ENCODE measurements around the gene ZNF219.
A peak's percentile ranks its signal among the peaks of the same experiment; 100 is the strongest.

ZNF219 gene

DNA sequence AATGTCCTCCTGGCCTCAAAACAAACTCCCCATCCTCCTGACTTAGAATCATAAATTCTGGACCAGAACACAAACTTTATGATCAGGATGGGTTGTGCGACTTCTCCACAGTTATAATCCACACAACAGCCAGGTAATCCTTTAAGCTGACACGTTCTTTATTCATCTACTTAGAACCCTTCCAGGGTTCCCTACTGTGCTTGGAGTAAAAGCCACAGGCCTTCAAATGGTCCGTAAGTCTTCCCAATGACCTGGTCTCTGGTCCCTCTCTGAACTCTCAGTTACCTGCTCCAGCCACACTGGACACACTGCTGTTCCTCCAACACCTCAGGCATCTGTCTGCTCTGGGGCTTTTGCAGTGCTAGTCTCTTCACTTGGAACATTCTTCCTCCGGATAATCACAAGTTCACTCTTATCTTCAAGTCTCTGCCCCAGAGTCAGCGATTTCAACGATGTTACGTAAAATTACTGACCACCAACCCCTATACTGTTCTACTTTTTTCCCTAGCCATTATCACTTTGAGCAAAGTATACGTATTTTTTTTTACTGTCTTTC, 58.0 kb downstream of the ZNF219 start:
- Mint-ChIP-seq H3K9me3 (no peaks in the 10 kb centered on the region), H3K4me1 (peaks cover 73% of the 10 kb centered on the region), H3K4me3 (peak overlapping the region; percentile 33), H3K27me3 (ENCODE audit: low read depth, poor library complexity) (peaks cover 21% of the 10 kb centered on the region), H3K27ac (no peak overlapping the region), H3K36me3 (ENCODE audit: low read depth) (no peaks in the 10 kb centered on the region)
- no peak for DNase-seq
- TF ChIP-seq, protein P1, sequence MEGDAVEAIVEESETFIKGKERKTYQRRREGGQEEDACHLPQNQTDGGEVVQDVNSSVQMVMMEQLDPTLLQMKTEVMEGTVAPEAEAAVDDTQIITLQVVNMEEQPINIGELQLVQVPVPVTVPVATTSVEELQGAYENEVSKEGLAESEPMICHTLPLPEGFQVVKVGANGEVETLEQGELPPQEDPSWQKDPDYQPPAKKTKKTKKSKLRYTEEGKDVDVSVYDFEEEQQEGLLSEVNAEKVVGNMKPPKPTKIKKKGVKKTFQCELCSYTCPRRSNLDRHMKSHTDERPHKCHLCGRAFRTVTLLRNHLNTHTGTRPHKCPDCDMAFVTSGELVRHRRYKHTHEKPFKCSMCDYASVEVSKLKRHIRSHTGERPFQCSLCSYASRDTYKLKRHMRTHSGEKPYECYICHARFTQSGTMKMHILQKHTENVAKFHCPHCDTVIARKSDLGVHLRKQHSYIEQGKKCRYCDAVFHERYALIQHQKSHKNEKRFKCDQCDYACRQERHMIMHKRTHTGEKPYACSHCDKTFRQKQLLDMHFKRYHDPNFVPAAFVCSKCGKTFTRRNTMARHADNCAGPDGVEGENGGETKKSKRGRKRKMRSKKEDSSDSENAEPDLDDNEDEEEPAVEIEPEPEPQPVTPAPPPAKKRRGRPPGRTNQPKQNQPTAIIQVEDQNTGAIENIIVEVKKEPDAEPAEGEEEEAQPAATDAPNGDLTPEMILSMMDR (IDR thresholded peaks at IDR 0.05), result no peak
